Erythroblast (primary cell): ENCODE data around the gene SMC4.
A peak's percentile ranks its signal among the peaks of the same experiment; 100 is the strongest.

Experiments used
- DNase-seq, 2 experiments: peaks; one replicate each; lab custom pipeline; 2025; lab: John Stamatoyannopoulos, UW
- GATA1 ChIP-seq: IDR thresholded peaks from 2 replicates; pipeline ENCODE4 v1.6.1; 2011; ENCODE audit warnings: low read depth, mild to moderate bottlenecking, control low read depth, low read length, moderate library complexity
- POLR2A ChIP-seq: IDR thresholded peaks from 2 replicates; pipeline ENCODE4 v1.6.1; 2011; ENCODE audit warnings: mild to moderate bottlenecking, low read length

The SMC4 gene

GRCh38 chr3:160381470-160381869 is 18.0 kb upstream of the SMC4 start:
- DNase-seq, result peak; percentile 3 to 30
- TF ChIP-seq GATA1 (no peak), POLR2A (no peak)

DNA sequence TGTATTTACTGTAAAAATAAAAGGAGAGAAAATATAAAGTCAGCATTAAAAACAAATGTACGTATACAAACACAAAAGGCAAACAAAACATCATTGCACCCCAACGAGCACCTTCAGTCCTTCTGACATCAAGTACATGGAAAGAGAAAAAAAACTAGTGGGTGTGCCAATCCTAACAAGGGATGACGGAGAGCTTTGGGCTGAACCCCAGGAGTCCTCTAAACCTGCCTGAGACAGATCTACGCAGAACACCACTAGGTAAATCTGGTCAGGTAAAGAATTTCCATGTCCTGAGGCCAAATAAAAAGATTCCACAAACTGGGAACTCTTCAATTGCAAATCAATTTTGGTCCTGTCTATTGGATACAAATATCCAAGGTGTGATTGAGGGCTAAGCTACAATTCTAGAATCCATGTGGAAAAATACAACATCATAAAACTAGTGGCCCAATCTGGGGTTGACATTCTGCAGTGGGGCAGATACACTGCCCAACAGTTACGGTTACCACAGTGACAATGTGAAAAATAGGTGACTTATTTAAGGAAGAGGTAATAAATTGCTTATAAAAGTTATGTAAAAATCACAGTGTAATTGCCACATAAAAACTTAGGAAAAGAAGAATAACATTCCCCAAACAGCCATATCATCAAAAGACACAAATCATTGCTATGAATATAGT is 14.7 kb upstream of the SMC4 start:
- DNase-seq, result no peak
- no peak for TF ChIP-seq POLR2A
- TF ChIP-seq GATA1, result no peak

- no peak for DNase-seq
- TF ChIP-seq POLR2A, result no peak
- TF ChIP-seq GATA1, result no peak
These were observed 8.8 kb upstream of the SMC4 start for GRCh38 chr3:160390565-160391138.

- no peak for DNase-seq
- no peak for TF ChIP-seq POLR2A
- TF ChIP-seq GATA1, result no peak
These were observed 6.7 kb upstream of the SMC4 start for GRCh38 chr3:160392798-160393197.

DNA sequence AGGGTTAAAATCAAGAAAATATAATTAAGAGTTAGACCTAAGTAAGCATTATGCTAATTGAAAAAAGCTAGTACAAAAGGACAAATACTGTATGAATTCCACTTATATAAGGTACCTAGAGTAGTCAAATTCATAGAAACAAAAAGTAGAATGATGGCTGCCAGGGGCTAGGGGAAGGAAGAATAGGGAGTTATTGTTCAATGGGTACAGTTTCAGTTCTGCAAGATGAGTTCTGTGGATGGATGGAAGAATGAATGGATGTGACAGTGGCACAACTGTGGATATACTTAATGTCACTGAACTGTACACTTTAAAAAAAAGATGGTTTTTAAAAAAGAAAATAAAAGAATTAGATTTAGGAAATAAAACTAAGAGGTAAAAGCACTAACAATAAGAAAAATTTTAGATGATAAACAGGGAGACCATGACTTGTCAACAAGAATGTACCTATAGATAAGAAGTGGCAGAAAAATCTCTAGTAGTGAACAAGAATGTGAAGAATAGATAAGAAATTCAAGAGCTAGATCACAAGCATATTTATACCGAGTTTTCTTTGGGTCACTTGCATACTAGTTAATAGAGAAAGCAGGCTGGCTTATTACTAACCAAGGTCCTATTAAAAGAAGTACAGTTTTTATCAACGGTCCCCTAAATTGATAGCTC is 6.0 kb upstream of the SMC4 start:
- TF ChIP-seq GATA1, result no peak
- TF ChIP-seq POLR2A, result no peak
- peak; percentile 73 to 80 for DNase-seq

GRCh38 chr3:160394009-160394392 is 5.4 kb upstream of the SMC4 start:
- TF ChIP-seq POLR2A (no peak), GATA1 (peak; percentile 9)
- DNase-seq, result peak; percentile 73 to 78

- TF ChIP-seq GATA1, result no peak
- TF ChIP-seq POLR2A, result no peak
- peak in 1 of 2 experiments; percentile 21 for DNase-seq
These were observed 4.2 kb upstream of the SMC4 start for GRCh38 chr3:160395297-160395696.

- no peak for DNase-seq
- TF ChIP-seq POLR2A (no peak), GATA1 (no peak)
These were observed 678 bp upstream of the SMC4 start for GRCh38 chr3:160398820-160399124.

DNA sequence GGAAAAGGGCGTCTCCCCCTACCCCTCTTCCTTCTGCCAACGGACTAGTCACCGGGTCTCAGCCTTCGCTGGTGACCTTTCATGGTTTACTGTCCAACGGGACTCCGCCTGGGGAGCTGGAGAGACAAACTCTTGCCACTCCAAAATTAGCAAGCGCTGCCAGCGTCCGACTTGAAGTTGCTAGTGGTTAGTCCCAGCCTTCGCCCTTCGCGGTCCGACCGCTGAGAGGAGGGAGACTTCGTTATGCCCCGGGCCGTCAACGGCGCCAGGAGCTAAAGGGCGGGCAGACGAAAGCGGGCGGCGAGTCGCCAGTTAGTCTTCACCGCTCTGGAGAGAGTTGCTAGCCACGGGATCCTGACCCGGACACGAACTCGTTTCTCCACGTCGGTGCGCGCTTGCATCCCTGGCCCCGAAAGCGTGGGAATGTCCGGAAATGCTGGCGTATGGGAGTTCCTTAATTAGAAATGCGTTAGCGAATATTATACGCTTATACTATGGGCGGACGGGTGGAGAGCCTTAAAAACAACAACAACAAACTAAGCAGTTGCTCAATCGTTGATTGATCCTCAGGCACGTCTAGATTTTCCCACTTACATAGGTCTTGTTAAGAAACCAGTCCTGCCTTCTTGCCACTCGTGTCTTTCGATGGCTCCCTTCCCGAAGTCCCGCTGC is 716 bp downstream of the SMC4 start:
- TF ChIP-seq GATA1 (no peak), POLR2A (no peak)
- peak; percentile 77 to 87 for DNase-seq

DNA sequence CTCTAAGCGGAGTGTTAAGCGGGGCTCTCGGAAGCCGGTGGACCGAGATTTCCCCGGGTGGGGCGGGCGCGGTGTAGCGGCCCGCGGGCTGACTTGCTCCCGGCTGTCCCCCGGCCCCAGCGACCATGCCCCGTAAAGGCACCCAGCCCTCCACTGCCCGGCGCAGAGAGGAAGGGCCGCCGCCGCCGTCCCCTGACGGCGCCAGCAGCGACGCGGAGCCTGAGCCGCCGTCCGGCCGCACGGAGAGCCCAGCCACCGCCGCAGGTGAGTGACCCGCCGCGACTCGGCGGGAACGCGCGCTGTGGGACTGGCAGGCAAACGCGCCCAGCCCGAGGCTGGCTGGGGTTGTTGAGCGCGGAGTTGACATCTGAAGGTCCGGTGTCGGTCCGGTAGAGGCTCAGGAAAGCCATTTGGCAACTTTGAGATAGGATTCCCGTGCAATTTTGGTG is 1.3 kb downstream of the SMC4 start:
- TF ChIP-seq POLR2A (no peak), GATA1 (no peak)
- DNase-seq, result peak; percentile 50 to 74

DNA sequence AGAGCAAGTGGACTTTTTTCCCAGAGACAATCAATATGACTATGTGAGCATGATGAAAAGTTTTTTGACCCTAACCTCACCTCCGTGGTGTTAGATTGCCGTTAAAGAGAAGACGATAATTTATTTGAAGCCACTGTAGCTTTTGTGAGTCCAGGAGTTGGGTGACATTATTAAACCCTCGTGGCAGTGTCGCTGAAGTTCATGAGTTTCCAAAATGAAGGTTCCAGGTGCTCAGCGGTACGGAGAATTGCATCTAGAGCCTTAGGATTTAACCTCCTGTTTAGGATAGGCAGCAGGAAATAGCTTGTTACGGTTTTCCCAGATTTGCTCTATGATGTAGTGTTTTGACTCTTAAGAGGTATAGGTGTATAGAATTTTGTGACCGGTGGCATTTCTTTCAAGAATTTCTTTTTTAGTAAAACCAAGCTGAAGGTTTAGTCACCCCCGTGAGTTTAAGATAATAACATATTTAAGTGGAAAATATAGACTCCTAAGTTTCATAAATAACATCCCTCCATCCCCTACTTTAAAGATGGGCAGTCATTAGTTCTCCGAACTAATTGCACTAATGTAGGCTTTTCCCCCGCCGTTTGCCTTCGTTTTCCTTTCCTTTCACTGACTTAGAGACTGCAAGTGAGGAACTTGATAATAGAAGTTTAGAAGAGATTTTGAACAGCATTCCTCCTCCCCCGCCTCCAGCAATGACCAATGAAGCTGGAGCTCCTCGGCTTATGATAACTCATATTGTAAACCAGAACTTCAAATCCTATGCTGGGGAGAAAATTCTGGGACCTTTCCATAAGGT is 2.0 kb downstream of the SMC4 start:
- TF ChIP-seq POLR2A, result peak; percentile 51
- TF ChIP-seq GATA1, result no peak
- peak; percentile 61 to 75 for DNase-seq

DNA sequence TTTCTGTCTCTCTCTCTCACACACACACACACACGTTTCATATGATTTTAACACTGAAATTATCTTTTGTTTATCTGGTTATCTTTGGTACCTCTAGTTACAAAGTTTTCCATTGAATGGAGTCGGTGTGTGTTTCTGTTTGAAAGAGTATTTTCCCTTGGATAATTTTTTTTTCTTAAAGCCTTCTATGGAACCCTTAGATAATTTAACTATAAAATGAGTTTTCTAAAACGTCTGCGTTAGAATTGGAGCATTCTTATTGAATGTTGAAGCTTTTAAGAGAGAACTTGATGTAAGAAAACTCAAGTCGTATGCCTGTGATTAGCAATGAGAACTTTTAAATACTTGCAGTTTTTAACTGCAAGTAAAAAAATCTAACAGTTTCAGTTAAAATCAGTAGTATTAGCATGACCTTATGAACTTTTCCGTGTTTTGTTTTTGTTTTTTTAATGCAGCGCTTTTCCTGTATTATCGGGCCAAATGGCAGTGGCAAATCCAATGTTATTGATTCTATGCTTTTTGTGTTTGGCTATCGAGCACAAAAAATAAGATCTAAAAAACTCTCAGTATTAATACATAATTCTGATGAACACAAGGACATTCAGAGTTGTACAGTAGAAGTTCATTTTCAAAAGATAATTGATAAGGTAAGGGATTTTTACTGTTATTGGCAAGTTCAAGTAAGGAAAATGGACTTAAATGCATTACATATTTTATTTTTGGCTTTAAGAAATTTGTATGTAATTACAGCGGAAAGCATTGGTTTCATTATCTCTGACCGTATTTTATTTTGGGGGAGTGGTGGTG is 3.0 kb downstream of the SMC4 start:
- DNase-seq, result no peak
- TF ChIP-seq POLR2A (no peak), GATA1 (no peak)
